ENCODE results near the gene TTLL6. TPM values are rescaled to one million over a fixed set of nuclear protein-coding genes. Genes with fewer than 3 reads are reported as not detected.

The TTLL6 gene
- total RNA-seq, 1 donor from 2014 or later, result not detected

DNA sequence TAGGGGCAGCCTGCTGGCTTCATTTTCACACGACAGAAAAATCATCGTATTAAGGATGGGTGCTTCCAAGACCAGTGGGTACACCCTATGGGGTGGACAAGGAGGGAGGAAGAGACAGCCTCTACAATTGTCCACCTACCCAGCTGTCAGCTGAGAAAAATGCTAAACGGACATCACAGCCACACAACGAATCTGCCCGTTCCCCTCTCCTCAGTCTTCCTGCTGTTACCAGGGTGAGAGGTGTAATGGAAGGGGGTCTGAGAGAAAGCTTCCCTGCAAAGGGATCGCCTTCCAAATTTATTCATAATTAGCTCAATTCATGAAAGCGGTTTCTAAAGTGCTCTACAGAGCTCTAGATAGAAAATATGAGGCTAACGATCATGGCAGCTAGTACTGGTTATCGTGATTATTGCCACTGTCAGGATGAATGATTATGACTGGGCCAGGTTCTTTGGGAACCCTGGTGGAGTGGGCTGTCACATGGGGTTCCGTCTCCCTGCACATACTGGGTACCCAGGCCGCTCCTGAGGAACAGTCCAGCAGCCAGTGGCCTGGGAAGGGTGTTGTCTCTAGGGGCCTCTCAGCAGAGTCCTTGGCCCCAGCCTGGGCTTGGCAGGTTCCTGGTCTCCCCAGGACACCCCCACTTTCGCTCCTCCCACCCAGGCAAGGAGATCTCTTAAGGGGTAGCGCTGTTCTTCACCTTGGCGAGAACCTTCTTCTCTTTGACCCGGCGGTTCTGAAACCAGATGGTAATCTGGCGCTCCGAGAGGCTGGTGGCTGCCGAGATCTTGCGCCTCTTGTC, 90.7 kb downstream of the TTLL6 start:
- FAIRE-seq, result no peak
- Histone ChIP-seq H3K36me3 (ENCODE audit: insufficient read depth, low read length) (no peaks in the 10 kb centered on the region), H3K27ac (ENCODE audit: low read depth, low read length) (no peak overlapping the region), H3K4me3 (ENCODE audit: insufficient read depth, low read depth, low read length) (no peak overlapping the region), H4K20me1 (ENCODE audit: insufficient read depth, low read length) (no peaks in the 10 kb centered on the region), H3K79me2 (ENCODE audit: insufficient read depth, low read length) (no peaks in the 10 kb centered on the region), H3K4me1 (ENCODE audit: insufficient read depth, low read length) (peaks cover 2% of the 10 kb centered on the region), H3K27me3 (ENCODE audit: insufficient read depth, low read length) (peaks cover 98% of the 10 kb centered on the region), H3K9me3 (ENCODE audit: insufficient read depth, low read depth, low read length) (peaks cover 16% of the 10 kb centered on the region), H3K4me2 (ENCODE audit: low read length) (no peak overlapping the region), H3K9ac (ENCODE audit: low read length) (no peak overlapping the region), H2AFZ (ENCODE audit: low read depth, low read length) (no peak overlapping the region)
- no peak for TF ChIP-seq EZH2 (IDR thresholded peaks at IDR 0.05; ENCODE audit: insufficient read depth, low read length)
- TF ChIP-seq, protein P1, sequence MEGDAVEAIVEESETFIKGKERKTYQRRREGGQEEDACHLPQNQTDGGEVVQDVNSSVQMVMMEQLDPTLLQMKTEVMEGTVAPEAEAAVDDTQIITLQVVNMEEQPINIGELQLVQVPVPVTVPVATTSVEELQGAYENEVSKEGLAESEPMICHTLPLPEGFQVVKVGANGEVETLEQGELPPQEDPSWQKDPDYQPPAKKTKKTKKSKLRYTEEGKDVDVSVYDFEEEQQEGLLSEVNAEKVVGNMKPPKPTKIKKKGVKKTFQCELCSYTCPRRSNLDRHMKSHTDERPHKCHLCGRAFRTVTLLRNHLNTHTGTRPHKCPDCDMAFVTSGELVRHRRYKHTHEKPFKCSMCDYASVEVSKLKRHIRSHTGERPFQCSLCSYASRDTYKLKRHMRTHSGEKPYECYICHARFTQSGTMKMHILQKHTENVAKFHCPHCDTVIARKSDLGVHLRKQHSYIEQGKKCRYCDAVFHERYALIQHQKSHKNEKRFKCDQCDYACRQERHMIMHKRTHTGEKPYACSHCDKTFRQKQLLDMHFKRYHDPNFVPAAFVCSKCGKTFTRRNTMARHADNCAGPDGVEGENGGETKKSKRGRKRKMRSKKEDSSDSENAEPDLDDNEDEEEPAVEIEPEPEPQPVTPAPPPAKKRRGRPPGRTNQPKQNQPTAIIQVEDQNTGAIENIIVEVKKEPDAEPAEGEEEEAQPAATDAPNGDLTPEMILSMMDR (IDR thresholded peaks at IDR 0.05; ENCODE audit: insufficient read depth, low read depth, low read length), result no peak
- Mint-ChIP-seq H3K36me3 (ENCODE audit: low read depth, unreplicated experiment) (peaks cover 2% of the 10 kb centered on the region), H3K27ac (ENCODE audit: unreplicated experiment) (no peak overlapping the region), H3K4me3 (ENCODE audit: unreplicated experiment) (no peak overlapping the region), H3K27me3 (ENCODE audit: low read depth, unreplicated experiment) (peaks cover 96% of the 10 kb centered on the region), H3K4me1 (ENCODE audit: low read depth, unreplicated experiment) (no peaks in the 10 kb centered on the region), H3K9me3 (ENCODE audit: unreplicated experiment) (peaks cover 14% of the 10 kb centered on the region)
- no peak for DNase-seq (ENCODE audit: low read depth)

DNA sequence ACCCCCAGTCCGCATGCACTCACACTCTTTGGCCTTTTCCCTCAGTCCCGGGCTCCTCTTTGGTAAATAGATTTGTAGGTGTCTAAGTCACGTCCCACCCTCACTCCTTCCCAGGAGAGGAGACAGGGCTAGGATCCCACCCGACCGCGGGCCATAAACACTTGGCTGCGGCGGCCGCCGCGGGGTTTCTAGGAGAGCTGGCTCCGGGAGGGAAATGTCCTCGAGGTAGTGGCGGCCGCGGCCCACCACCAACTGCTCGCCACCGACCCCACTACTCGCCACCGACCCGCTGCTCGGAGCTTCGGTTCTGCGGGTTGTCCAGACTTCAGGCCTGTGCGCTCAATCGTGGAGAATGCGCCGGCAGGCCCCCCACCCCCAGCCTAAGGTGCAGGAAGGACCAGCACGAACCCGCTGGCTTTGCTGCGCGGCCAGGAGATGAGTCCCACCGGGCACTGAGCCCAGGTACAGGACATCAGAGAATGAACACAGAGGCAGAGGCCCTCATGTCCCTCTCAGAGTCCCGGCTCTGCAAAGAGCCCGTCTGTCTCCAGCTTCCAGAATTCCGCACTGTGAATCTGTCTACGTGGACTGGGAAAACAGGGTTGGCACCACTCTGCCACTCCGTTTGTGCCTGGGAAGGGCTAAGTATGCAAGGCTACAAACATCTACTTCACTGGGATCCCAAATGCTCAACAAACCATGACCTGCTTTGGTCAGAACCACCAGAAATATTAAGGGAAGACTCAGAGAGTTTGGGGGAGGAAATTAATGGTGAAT, 91.6 kb downstream of the TTLL6 start:
- Histone ChIP-seq H3K79me2 (ENCODE audit: insufficient read depth, low read length) (no peaks in the 10 kb centered on the region), H4K20me1 (ENCODE audit: insufficient read depth, low read length) (peaks cover 2% of the 10 kb centered on the region), H3K9ac (ENCODE audit: low read length) (no peak overlapping the region), H3K4me3 (ENCODE audit: insufficient read depth, low read depth, low read length) (no peak overlapping the region), H3K27me3 (ENCODE audit: insufficient read depth, low read length) (peaks cover 98% of the 10 kb centered on the region), H3K4me2 (ENCODE audit: low read length) (peak overlapping the region; percentile 15), H3K27ac (ENCODE audit: low read depth, low read length) (no peak overlapping the region), H3K9me3 (ENCODE audit: insufficient read depth, low read depth, low read length) (peaks cover 16% of the 10 kb centered on the region), H2AFZ (ENCODE audit: low read depth, low read length) (no peak overlapping the region), H3K36me3 (ENCODE audit: insufficient read depth, low read length) (no peaks in the 10 kb centered on the region), H3K4me1 (ENCODE audit: insufficient read depth, low read length) (peaks cover 2% of the 10 kb centered on the region)
- no peak for DNase-seq (ENCODE audit: low read depth)
- Mint-ChIP-seq H3K4me1 (ENCODE audit: low read depth, unreplicated experiment) (no peaks in the 10 kb centered on the region), H3K4me3 (ENCODE audit: unreplicated experiment) (no peak overlapping the region), H3K9me3 (ENCODE audit: unreplicated experiment) (peaks cover 16% of the 10 kb centered on the region), H3K36me3 (ENCODE audit: low read depth, unreplicated experiment) (peaks cover 2% of the 10 kb centered on the region), H3K27me3 (ENCODE audit: low read depth, unreplicated experiment) (peaks cover 96% of the 10 kb centered on the region), H3K27ac (ENCODE audit: unreplicated experiment) (no peak overlapping the region)
- TF ChIP-seq, protein P1 (IDR thresholded peaks at IDR 0.05; ENCODE audit: insufficient read depth, low read depth, low read length), result no peak
- TF ChIP-seq EZH2 (IDR thresholded peaks at IDR 0.05; ENCODE audit: insufficient read depth, low read length), result peak; percentile 99
- no peak for FAIRE-seq

Measured in astrocyte (in vitro differentiated cells and primary cell).